ENCODE results near the gene LRRC8A.

Gene LRRC8A

DNA sequence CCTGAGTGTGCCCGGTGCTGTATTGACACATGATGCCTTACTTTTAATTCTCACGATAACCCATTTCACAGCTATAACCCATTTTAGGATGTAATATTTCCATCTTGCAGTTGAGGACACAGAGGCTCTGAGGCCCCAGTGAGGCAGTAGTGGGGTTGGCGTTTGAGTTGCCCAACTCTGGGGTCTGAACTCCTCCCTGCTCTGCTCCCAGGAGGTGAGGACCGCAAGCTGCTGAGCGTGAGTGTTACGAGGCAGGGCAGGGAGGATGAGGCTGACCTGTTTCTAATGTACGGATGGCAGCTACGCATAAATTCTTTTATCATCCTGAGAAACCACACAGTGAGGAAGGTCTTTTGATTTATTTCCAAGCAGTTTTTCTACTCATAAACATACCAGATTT, 11.4 kb downstream of the LRRC8A start:
- Histone ChIP-seq H3K27ac (ENCODE audit: low read length) (no peak overlapping the region), H3K36me3 (ENCODE audit: insufficient read depth, low read depth, low read length) (peaks cover 90% of the 10 kb centered on the region), H3K4me3 (ENCODE audit: low read length) (no peak overlapping the region), H3K4me1 (ENCODE audit: insufficient read depth, low read length) (peaks cover 21% of the 10 kb centered on the region; the same call in 1 of the 2 replicates), H3K9ac (ENCODE audit: low read depth, low read length) (no peak overlapping the region), H3K27me3 (ENCODE audit: insufficient read depth, low read length) (no peaks in the 10 kb centered on the region), H3K9me3 (ENCODE audit: insufficient read depth, low read depth, low read length) (no peaks in the 10 kb centered on the region)

DNA sequence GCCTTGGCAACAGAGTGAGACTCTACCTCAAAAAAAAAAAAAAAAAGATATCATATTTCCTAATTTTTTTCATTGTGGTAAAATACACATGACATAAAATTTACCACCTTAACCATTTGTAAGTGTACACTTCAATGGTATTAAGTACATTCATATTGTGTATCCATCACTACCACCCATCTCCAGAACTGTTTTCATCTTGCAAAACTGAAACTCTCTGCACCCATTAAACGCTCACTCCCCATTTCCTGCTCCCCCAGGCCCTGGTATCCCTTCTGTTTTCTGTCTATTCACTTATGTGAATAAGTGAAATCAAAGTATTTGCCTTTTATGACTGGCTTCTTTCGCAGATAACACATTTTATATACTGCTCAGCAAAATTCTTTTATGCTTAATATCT, 12.8 kb downstream of the LRRC8A start:
- no peaks in the 10 kb centered on the region for H3K9me3 ChIP-seq (ENCODE audit: insufficient read depth, low read depth, low read length)
- H3K27ac ChIP-seq (ENCODE audit: low read length) = no peak overlapping the region
- peaks cover 13% of the 10 kb centered on the region; the same call in 1 of the 2 replicates for H3K4me1 ChIP-seq (ENCODE audit: insufficient read depth, low read length)
- H3K36me3 ChIP-seq (ENCODE audit: insufficient read depth, low read depth, low read length) = peaks cover 92% of the 10 kb centered on the region
- H3K9ac ChIP-seq (ENCODE audit: low read depth, low read length) = no peak overlapping the region
- no peak overlapping the region for H3K4me3 ChIP-seq (ENCODE audit: low read length)
- H3K27me3 ChIP-seq (ENCODE audit: insufficient read depth, low read length) = no peaks in the 10 kb centered on the region

- Histone ChIP-seq H3K9ac (ENCODE audit: low read depth, low read length) (0 out of 2 replicates have a peak overlapping the region, but pooled peaks have one; percentile 27), H3K4me3 (ENCODE audit: low read length) (no peak overlapping the region), H3K27ac (ENCODE audit: low read length) (peak overlapping the region; percentile 49), H3K4me1 (ENCODE audit: insufficient read depth, low read length) (peaks cover 13% of the 10 kb centered on the region; the same call in 1 of the 2 replicates), H3K9me3 (ENCODE audit: insufficient read depth, low read depth, low read length) (no peaks in the 10 kb centered on the region), H3K36me3 (ENCODE audit: insufficient read depth, low read depth, low read length) (peaks cover 90% of the 10 kb centered on the region), H3K27me3 (ENCODE audit: insufficient read depth, low read length) (no peaks in the 10 kb centered on the region)
Observed at GRCh38 chr9:128895556-128895955, 13.6 kb downstream of the LRRC8A start.

GRCh38 chr9:128898382-128898781, 16.4 kb downstream of the LRRC8A start:
- Histone ChIP-seq H3K27ac (ENCODE audit: low read length) (no peak overlapping the region), H3K27me3 (ENCODE audit: insufficient read depth, low read length) (no peaks in the 10 kb centered on the region), H3K9ac (ENCODE audit: low read depth, low read length) (no peak overlapping the region), H3K36me3 (ENCODE audit: insufficient read depth, low read depth, low read length) (peaks cover 62% of the 10 kb centered on the region), H3K9me3 (ENCODE audit: insufficient read depth, low read depth, low read length) (no peaks in the 10 kb centered on the region), H3K4me3 (ENCODE audit: low read length) (no peak overlapping the region), H3K4me1 (ENCODE audit: insufficient read depth, low read length) (peaks cover 9% of the 10 kb centered on the region; the same call in 1 of the 2 replicates)

DNA sequence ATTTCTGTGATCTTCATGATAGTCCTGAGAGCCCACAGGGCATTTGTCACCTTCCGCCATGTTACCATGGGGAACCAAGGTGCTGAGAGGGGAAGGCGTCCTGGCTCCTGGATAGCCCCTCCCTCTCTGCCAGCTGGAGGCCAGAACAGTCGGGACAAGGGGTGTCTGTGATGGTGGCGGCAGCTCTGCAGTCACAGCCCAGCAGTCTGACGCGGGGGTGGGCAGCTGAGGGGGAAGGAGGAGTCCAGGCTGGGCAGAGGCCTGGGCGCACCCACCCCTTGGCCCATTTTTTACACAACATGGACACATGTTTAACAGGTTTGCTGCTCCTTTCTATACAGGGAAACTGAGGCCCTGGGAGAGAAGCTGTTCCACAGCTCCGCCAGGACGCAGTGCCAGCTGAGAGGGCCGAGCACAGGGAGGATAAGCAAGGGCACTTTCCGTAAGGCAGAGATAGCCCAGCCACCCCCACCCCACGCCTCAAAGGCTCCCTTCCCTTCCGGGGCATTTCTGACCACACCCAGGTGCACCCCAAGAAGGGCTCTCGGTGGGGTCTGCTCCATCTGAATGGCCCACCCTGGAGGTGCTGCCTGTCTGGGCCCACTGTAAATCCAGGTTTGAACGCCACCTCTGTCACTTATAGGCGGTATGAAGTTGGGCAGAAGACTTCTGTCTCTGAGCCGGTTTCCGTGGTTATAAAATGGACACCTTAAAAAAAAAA, 17.1 kb downstream of the LRRC8A start:
- Histone ChIP-seq H3K4me3 (ENCODE audit: low read length) (no peak overlapping the region), H3K9me3 (ENCODE audit: insufficient read depth, low read depth, low read length) (no peaks in the 10 kb centered on the region), H3K27me3 (ENCODE audit: insufficient read depth, low read length) (no peaks in the 10 kb centered on the region), H3K9ac (ENCODE audit: low read depth, low read length) (no peak overlapping the region), H3K27ac (ENCODE audit: low read length) (no peak overlapping the region), H3K4me1 (ENCODE audit: insufficient read depth, low read length) (peaks cover 9% of the 10 kb centered on the region; the same call in 1 of the 2 replicates), H3K36me3 (ENCODE audit: insufficient read depth, low read depth, low read length) (peaks cover 58% of the 10 kb centered on the region)

DNA sequence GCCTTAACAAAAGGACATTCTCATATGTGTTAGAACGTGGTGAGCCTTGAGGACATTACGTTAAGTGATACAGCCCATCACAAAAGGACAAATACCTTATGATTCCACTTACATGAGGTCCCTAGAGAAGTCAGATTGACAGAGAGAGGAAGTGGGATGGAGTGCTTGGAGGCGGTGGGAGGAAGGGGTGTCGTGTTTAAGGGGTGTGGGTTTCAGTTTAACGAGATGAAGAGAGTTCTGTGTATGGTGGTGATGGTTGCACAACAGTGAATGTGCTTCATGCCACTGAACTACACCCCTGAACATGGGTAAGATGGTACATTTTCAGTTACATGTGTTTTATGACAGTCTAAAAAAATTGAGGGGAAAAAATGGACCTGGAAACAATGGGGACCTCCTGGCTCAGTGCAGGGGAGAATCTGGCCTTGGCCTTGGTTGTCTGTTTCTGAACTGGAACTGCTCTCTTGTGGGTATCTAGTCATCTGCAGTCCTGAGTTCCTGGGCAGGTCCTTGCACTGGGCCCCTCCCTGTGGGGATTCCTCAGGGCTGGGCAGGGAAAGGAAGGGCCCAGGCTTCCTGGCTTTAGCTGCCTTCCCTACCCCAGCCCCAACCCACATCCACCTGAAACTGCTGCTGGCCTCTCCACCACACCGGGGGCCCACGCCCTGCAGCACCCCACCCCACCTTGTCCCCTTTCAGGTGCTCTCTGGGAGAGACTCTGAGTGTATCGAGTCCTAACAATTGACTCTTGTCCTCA, 17.8 kb downstream of the LRRC8A start:
- Histone ChIP-seq H3K36me3 (ENCODE audit: insufficient read depth, low read depth, low read length) (peaks cover 56% of the 10 kb centered on the region), H3K4me3 (ENCODE audit: low read length) (no peak overlapping the region), H3K4me1 (ENCODE audit: insufficient read depth, low read length) (peaks cover 9% of the 10 kb centered on the region; the same call in 1 of the 2 replicates), H3K27me3 (ENCODE audit: insufficient read depth, low read length) (no peaks in the 10 kb centered on the region), H3K9ac (ENCODE audit: low read depth, low read length) (no peak overlapping the region), H3K27ac (ENCODE audit: low read length) (no peak overlapping the region), H3K9me3 (ENCODE audit: insufficient read depth, low read depth, low read length) (no peaks in the 10 kb centered on the region)

GRCh38 chr9:128901379-128901778, 19.4 kb downstream of the LRRC8A start:
- Histone ChIP-seq H3K4me3 (ENCODE audit: low read length) (no peak overlapping the region), H3K9ac (ENCODE audit: low read depth, low read length) (no peak overlapping the region), H3K27me3 (ENCODE audit: insufficient read depth, low read length) (no peaks in the 10 kb centered on the region), H3K36me3 (ENCODE audit: insufficient read depth, low read depth, low read length) (peaks cover 39% of the 10 kb centered on the region), H3K27ac (ENCODE audit: low read length) (no peak overlapping the region), H3K9me3 (ENCODE audit: insufficient read depth, low read depth, low read length) (no peaks in the 10 kb centered on the region), H3K4me1 (ENCODE audit: insufficient read depth, low read length) (no peaks in the 10 kb centered on the region; the same call in 1 of the 2 replicates)

DNA sequence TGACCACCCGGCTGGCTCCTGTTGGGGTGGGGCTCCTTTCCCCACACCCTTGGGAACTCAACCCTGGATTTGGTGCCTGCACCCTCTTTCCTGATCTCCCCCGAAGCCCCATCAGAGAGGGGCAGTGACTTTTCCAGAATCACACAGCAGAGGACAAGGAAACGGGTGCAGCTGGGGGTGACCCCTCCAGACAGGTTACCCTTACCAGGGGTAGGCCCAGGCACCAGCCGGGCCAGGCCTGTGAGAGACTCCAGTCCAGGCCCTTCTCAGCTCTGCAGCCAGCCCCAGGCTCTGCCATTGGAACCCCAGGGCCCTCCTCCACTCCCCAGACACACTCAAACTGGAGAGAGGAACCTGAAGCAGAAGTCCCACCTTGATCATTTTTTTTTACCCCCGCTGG, 19.9 kb downstream of the LRRC8A start:
- H3K4me1 ChIP-seq (ENCODE audit: insufficient read depth, low read length) = no peaks in the 10 kb centered on the region
- no peak overlapping the region for H3K27ac ChIP-seq (ENCODE audit: low read length)
- H3K27me3 ChIP-seq (ENCODE audit: insufficient read depth, low read length) = no peaks in the 10 kb centered on the region
- no peaks in the 10 kb centered on the region for H3K9me3 ChIP-seq (ENCODE audit: insufficient read depth, low read depth, low read length)
- no peak overlapping the region for H3K4me3 ChIP-seq (ENCODE audit: low read length)
- peaks cover 36% of the 10 kb centered on the region for H3K36me3 ChIP-seq (ENCODE audit: insufficient read depth, low read depth, low read length)
- no peak overlapping the region for H3K9ac ChIP-seq (ENCODE audit: low read depth, low read length)

DNA sequence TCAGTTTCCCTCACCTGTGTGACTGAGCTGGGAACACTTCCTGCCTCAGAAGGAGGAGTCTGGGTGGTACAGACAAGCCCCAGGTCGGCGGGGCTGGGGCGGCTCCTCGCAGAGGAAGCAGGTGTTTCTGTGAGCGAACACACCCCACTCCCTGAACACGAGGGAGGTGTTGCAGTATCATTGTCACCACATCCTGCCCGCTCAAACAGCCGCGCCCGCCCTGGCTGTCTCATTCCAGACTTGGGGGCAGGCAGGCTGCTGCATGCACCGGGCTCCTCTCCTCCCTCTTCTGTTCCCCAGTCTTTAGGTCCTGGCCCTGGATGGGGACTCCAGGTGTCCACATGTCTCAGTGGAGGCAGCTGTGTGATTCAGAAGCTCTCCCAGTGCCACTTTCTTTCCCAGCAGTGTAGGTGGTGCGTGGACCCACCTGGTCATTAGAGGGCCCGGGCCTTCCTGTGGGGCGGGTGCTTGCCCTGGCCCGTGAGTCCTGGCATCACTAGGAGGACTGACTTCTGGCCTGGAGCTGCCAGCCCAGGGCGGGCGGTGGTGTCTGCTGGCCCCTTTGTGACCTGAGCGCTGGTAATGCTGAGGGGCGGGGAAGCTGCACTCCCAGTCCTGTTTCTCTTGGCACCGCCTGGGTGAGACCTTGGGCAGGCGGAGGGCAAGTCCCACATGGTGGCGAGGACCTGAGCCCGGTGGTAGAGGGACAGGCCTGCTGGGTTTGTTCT, 20.6 kb downstream of the LRRC8A start:
- H3K4me1 ChIP-seq (ENCODE audit: insufficient read depth, low read length) = no peaks in the 10 kb centered on the region
- H3K27me3 ChIP-seq (ENCODE audit: insufficient read depth, low read length) = no peaks in the 10 kb centered on the region
- peaks cover 36% of the 10 kb centered on the region for H3K36me3 ChIP-seq (ENCODE audit: insufficient read depth, low read depth, low read length)
- no peak overlapping the region for H3K27ac ChIP-seq (ENCODE audit: low read length)
- no peak overlapping the region for H3K4me3 ChIP-seq (ENCODE audit: low read length)
- no peak overlapping the region for H3K9ac ChIP-seq (ENCODE audit: low read depth, low read length)
- no peaks in the 10 kb centered on the region for H3K9me3 ChIP-seq (ENCODE audit: insufficient read depth, low read depth, low read length)

GRCh38 chr9:128903079-128903461, 21.1 kb downstream of the LRRC8A start:
- H3K4me1 ChIP-seq (ENCODE audit: insufficient read depth, low read length) = no peaks in the 10 kb centered on the region
- H3K36me3 ChIP-seq (ENCODE audit: insufficient read depth, low read depth, low read length) = peaks cover 37% of the 10 kb centered on the region
- H3K9me3 ChIP-seq (ENCODE audit: insufficient read depth, low read depth, low read length) = no peaks in the 10 kb centered on the region
- no peak overlapping the region for H3K9ac ChIP-seq (ENCODE audit: low read depth, low read length)
- no peaks in the 10 kb centered on the region for H3K27me3 ChIP-seq (ENCODE audit: insufficient read depth, low read length)
- H3K4me3 ChIP-seq (ENCODE audit: low read length) = no peak overlapping the region
- no peak overlapping the region for H3K27ac ChIP-seq (ENCODE audit: low read length)

DNA sequence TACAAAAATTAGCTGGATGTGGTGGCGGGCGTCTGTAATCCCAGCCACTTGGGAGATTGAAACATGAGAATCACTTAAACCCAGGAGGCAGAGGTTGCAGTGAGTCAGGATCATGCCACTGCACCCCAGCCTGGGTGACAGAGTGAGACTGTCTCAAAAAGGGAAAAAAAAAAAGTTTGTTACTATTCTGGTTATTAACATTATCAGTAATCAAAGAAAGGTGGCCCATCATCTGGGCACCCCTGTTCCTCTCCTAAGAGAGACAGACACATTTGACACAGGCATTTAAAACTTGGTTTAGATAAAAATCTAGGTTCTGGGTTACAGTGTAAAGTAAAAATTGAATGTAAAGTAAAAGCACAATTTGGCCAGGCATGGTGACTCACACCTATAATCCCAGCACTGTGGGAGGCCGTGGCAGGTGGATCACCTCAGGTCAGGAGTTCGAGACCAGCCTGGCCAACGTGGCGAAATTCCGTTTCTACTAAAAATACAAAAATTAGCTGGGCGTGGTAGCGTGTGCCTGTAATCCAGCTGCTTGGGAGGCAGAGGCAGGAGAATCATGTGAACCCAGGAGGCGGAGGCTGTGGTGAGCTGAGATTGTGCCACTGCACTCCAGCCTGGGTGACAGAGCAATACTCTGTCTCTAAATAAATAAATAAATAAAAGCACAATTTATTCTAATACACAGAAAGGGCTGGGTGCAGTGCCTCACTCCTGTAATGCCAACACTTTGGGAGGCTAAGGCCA, 22.1 kb downstream of the LRRC8A start:
- Histone ChIP-seq H3K27me3 (ENCODE audit: insufficient read depth, low read length) (no peaks in the 10 kb centered on the region), H3K4me3 (ENCODE audit: low read length) (no peak overlapping the region), H3K27ac (ENCODE audit: low read length) (no peak overlapping the region), H3K4me1 (ENCODE audit: insufficient read depth, low read length) (no peaks in the 10 kb centered on the region), H3K9ac (ENCODE audit: low read depth, low read length) (no peak overlapping the region), H3K9me3 (ENCODE audit: insufficient read depth, low read depth, low read length) (no peaks in the 10 kb centered on the region), H3K36me3 (ENCODE audit: insufficient read depth, low read depth, low read length) (peaks cover 37% of the 10 kb centered on the region)

All from iPS-20b (cell line).